ENCODE data around the gene WIZ. TPM values are rescaled to one million over a fixed set of nuclear protein-coding genes. Genes with fewer than 3 reads are reported as not detected.

WIZ gene
- total and polyA plus RNA-seq, 9 of the 15 experiments (the other 6 are each of a cell fraction or from before 2014, with no cell fraction given), result 0.06 to 37.5 (median 4.8) TPM

- TF ChIP-seq MGA (IDR thresholded peaks at IDR 0.05), result no peak
- TF ChIP-seq RFX1 (IDR thresholded peaks at IDR 0.05), result peak; percentile 57
- 0 out of 2 replicates have a peak, but pooled peaks have one; percentile 38 for TF ChIP-seq MAX (CRISPR knock-in tag; IDR thresholded peaks at IDR 0.05)
- TF ChIP-seq ETS1 (conservative IDR thresholded peaks at IDR 0.05; ENCODE audit: control insufficient read depth, low read depth, low read length), result 0 out of 2 replicates have a peak, but pooled peaks have one; percentile 28
- TF ChIP-seq ZNF165 (CRISPR knock-in tag; IDR thresholded peaks at IDR 0.05; ENCODE audit: borderline replicate concordance), result no peak
Measured at GRCh38 chr19:15417699-15418098, 32.1 kb downstream of the WIZ start (continued).

Data from K562 (cell line).